GM12878 (cell line): ENCODE results near the gene C18orf63. TPM values are rescaled to one million over a fixed set of nuclear protein-coding genes. Genes with fewer than 3 reads are reported as not detected.
A peak's percentile ranks its signal among the peaks of the same experiment; 100 is the strongest.

Experiments used
- ASH2L ChIP-seq: fragments of 300-600, 200-600 bp; sonication (generic); IDR thresholded peaks from 2 replicates; pipeline ENCODE4 v1.6.1; 2017; ENCODE audit warnings: low read depth, mild to moderate bottlenecking, borderline replicate concordance
- CBX5 ChIP-seq: sonication (generic); IDR thresholded peaks from 2 replicates; pipeline ENCODE4 v1.6.1; 2016; ENCODE audit warnings: low read depth, moderate library complexity, mild to moderate bottlenecking, inconsistent platforms
- CHD2 ChIP-seq: IDR thresholded peaks from 2 replicates; pipeline ENCODE4 v1.6.1; 2011; ENCODE audit warnings: low read depth, low read length, improper control_type of control experiment, borderline replicate concordance
- EP300 ChIP-seq, 2 experiments: fragments of 150-350 bp in 1 of 2; IDR thresholded peaks; 2 replicates each; pipeline ENCODE4 v1.6.1; 2011 to 2012; ENCODE audit warnings: low read depth in 2 of 2, low read length in 2 of 2, borderline replicate concordance in 1 of 2, improper control_type of control experiment in 1 of 2, inconsistent platforms in 1 of 2; ENCODE audit not compliant: control insufficient read depth in 1 of 2
- ETV6 ChIP-seq, 2 experiments: fragments of 450-650 bp in 1 of 2; IDR thresholded peaks in 1 of 2; conservative IDR thresholded peaks in 1 of 2; 2 replicates each; pipeline ENCODE4 v1.6.1; 2014; ENCODE audit warnings: antibody characterized with exemption in 1 of 2, borderline replicate concordance in 1 of 2, low read depth in 1 of 2, mild to moderate bottlenecking in 1 of 2, moderate library complexity in 1 of 2
- FOXK2 ChIP-seq: fragments of 450-650 bp; IDR thresholded peaks from 2 replicates; pipeline ENCODE4 v1.6.1; 2017; ENCODE audit warnings: mild to moderate bottlenecking, moderate library complexity
- KLF5 ChIP-seq: fragments of 450-650 bp; IDR thresholded peaks from 2 replicates; pipeline ENCODE4 v1.6.1; 2014; ENCODE audit warnings: mild to moderate bottlenecking; ENCODE audit not compliant: partially characterized antibody
- MXI1 ChIP-seq: fragments of 150-350 bp; IDR thresholded peaks from 2 replicates; pipeline ENCODE4 v1.6.1; 2011; ENCODE audit warnings: low read depth, mild to moderate bottlenecking, inconsistent platforms, low read length, improper control_type of control experiment
- NBN ChIP-seq: fragments of 450-650 bp; IDR thresholded peaks from 2 replicates; pipeline ENCODE4 v1.6.1; 2016
- NFIC ChIP-seq: IDR thresholded peaks from 2 replicates; pipeline ENCODE4 v1.6.1; 2012; ENCODE audit warnings: low read depth, mild to moderate bottlenecking, inconsistent platforms, low read length, moderate library complexity
- POLR2AphosphoS5 ChIP-seq: IDR thresholded peaks from 2 replicates; pipeline ENCODE4 v1.6.1; 2011; ENCODE audit warnings: mild to moderate bottlenecking, low read length, inconsistent platforms
- RFX5 ChIP-seq: IDR thresholded peaks from 2 replicates; pipeline ENCODE4 v1.6.1; 2011; ENCODE audit warnings: low read depth, low read length, improper control_type of control experiment
- RUNX3 ChIP-seq: IDR thresholded peaks from 2 replicates; pipeline ENCODE4 v1.6.1; 2012; ENCODE audit warnings: low read length, inconsistent platforms
- SPI1 ChIP-seq: IDR thresholded peaks from 2 replicates; pipeline ENCODE4 v1.6.1; 2011; ENCODE audit warnings: low read depth, mild to moderate bottlenecking, low read length, moderate library complexity, borderline replicate concordance; ENCODE audit not compliant: insufficient read depth
- STAT1 ChIP-seq: fragments of 450-650 bp; conservative IDR thresholded peaks from 2 replicates; pipeline ENCODE4 v1.6.1; 2014; ENCODE audit warnings: antibody characterized with exemption, mild to moderate bottlenecking
- SUPT20H ChIP-seq: IDR thresholded peaks from 2 replicates; pipeline ENCODE4 v1.6.1; 2011; ENCODE audit warnings: low read depth, mild to moderate bottlenecking, low read length, moderate library complexity, borderline replicate concordance; ENCODE audit not compliant: control insufficient read depth
- YY1 ChIP-seq: IDR thresholded peaks from 2 replicates; pipeline ENCODE4 v1.6.1; 2011; ENCODE audit warnings: low read depth, mild to moderate bottlenecking, low read length
- polyA plus RNA-seq, 11 experiments: library from polyadenylated mRNA; depleted of rRNA in 4 of 11; unstranded in 6 of 11; stranded (reverse) in 5 of 11; fragments of >200 nt; fragmentation: Nextera tagmentation in 4 of 11; fragmentation: Illumina TruSeq in 1 of 11; extraction: Ambion mirVana in 4 of 11; extraction: Trizol in 1 of 11; gene quantifications; 1 replicate in 1 of 11; 2 replicates in 10 of 11; pipeline versions ENCODE4 v1.2.1 to v1.2.3, GENCODE V29; 2011 to 2016; ENCODE audit warnings: inconsistent platforms in 2 of 11, missing spikeins in 2 of 11, low read depth in 1 of 11
- total RNA-seq, 4 experiments: library from RNA; depleted of rRNA in 3 of 4; stranded (reverse); fragments of >200 nt in 3 of 4; fragmentation: Illumina TruSeq in 1 of 4; extraction: Trizol in 1 of 4; gene quantifications; 2 replicates each; pipeline versions ENCODE4 v1.2.1 to v1.2.3, GENCODE V29; 2013 to 2021
- TF ChIP-seq, protein P1 (sequence below): fragments of 450-650 bp; IDR thresholded peaks from 2 replicates; pipeline ENCODE4 v1.6.1; 2018; ENCODE audit warnings: borderline replicate concordance, mild to moderate bottlenecking; ENCODE audit not compliant: partially characterized antibody
- TF ChIP-seq, protein P2 (sequence below): fragments of 450-650 bp; IDR thresholded peaks from 2 replicates; pipeline ENCODE4 v1.6.1; 2017; ENCODE audit warnings: mild to moderate bottlenecking, moderate library complexity
- TF ChIP-seq, protein P3 (sequence below): IDR thresholded peaks from 2 replicates; pipeline ENCODE4 v1.6.1; 2012; ENCODE audit warnings: low read length, inconsistent platforms

C18orf63 gene
- total and polyA plus RNA-seq, 10 of the 15 experiments (the other 5 are each of a cell fraction or from before 2014, with no cell fraction given) = not detected

DNA sequence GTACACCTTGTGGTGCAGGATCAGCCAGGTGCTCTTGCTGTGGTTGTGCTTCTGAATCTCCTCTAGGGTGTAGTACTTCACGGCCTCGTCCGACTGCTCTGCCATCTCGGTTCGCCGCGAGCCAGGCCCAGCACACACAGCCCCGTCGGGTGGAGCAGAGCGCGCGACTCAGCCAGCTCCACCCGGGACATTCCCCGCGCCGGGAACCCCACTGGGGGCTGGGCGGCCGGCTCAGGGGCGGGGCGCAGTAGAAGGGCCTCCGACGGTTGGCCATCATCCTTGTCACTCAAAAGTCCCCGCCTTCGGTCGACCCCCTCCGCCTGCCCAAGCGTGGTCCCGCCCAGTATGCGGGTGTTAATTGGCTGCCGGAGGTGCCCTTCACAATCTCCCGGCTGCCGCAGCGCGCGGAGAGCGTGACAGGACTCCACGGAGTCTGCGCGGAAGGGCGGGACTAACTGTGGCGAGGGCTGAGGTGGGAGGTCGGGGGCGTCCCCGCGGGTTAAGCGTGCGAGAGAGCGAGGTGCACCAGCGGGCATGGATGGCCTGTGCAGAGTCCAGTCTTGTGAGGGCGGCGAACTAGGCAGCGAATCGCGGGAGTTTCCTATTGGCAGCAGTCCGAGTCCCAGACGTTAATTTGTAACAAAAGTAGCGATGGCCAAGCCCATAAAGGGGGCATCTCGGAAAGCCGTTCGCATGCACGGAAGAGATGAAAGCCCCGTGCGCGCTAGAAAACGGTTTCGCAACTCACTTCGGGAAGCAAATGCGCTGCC is 23.7 kb upstream of the C18orf63 start, which contains the start of gene CYB5A (continued):
- TF ChIP-seq CHD2 (peak; percentile 96), POLR2AphosphoS5 (peak; percentile 49; the same call in 1 of the 2 replicates), KLF5 (peak; percentile 83), CBX5 (no peak), ETV6 (conservative IDR thresholded peaks at IDR 0.05 in 1 of 2, IDR thresholded peaks at IDR 0.05 in 1 of 2; ENCODE audit: borderline replicate concordance in 1 of 2, low read depth in 1 of 2) (no peak), SPI1 (no peak), YY1 (peak; percentile 19; the same call in 1 of the 2 replicates), FOXK2 (no peak), SUPT20H (no peak), ASH2L (no peak), EP300 (IDR thresholded peaks at IDR 0.05; ENCODE audit: borderline replicate concordance in 1 of 2, control insufficient read depth in 1 of 2, low read depth in 2 of 2, low read length in 2 of 2) (no peak), RFX5 (0 out of 2 replicates have a peak, but pooled peaks have one; percentile 38), NFIC (no peak), NBN (0 out of 2 replicates have a peak, but pooled peaks have one; percentile 23), STAT1 (no peak), RUNX3 (peak; percentile 42; the same call in 1 of the 2 replicates), MXI1 (0 out of 2 replicates have a peak, but pooled peaks have one; percentile 28)
- TF ChIP-seq, protein P1, sequence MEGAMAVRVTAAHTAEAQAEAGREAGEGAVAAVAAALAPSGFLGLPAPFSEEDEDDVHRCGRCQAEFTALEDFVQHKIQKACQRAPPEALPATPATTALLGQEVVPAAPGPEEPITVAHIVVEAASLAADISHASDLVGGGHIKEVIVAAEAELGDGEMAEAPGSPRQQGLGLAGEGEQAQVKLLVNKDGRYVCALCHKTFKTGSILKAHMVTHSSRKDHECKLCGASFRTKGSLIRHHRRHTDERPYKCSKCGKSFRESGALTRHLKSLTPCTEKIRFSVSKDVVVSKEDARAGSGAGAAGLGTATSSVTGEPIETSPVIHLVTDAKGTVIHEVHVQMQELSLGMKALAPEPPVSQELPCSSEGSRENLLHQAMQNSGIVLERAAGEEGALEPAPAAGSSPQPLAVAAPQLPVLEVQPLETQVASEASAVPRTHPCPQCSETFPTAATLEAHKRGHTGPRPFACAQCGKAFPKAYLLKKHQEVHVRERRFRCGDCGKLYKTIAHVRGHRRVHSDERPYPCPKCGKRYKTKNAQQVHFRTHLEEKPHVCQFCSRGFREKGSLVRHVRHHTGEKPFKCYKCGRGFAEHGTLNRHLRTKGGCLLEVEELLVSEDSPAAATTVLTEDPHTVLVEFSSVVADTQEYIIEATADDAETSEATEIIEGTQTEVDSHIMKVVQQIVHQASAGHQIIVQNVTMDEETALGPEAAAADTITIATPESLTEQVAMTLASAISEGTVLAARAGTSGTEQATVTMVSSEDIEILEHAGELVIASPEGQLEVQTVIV = peak; percentile 61
- TF ChIP-seq, protein P2, sequence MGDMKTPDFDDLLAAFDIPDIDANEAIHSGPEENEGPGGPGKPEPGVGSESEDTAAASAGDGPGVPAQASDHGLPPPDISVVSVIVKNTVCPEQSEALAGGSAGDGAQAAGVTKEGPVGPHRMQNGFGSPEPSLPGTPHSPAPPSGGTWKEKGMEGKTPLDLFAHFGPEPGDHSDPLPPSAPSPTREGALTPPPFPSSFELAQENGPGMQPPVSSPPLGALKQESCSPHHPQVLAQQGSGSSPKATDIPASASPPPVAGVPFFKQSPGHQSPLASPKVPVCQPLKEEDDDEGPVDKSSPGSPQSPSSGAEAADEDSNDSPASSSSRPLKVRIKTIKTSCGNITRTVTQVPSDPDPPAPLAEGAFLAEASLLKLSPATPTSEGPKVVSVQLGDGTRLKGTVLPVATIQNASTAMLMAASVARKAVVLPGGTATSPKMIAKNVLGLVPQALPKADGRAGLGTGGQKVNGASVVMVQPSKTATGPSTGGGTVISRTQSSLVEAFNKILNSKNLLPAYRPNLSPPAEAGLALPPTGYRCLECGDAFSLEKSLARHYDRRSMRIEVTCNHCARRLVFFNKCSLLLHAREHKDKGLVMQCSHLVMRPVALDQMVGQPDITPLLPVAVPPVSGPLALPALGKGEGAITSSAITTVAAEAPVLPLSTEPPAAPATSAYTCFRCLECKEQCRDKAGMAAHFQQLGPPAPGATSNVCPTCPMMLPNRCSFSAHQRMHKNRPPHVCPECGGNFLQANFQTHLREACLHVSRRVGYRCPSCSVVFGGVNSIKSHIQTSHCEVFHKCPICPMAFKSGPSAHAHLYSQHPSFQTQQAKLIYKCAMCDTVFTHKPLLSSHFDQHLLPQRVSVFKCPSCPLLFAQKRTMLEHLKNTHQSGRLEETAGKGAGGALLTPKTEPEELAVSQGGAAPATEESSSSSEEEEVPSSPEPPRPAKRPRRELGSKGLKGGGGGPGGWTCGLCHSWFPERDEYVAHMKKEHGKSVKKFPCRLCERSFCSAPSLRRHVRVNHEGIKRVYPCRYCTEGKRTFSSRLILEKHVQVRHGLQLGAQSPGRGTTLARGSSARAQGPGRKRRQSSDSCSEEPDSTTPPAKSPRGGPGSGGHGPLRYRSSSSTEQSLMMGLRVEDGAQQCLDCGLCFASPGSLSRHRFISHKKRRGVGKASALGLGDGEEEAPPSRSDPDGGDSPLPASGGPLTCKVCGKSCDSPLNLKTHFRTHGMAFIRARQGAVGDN = peak; percentile 52; the same call in 1 of the 2 replicates
- TF ChIP-seq, protein P3, sequence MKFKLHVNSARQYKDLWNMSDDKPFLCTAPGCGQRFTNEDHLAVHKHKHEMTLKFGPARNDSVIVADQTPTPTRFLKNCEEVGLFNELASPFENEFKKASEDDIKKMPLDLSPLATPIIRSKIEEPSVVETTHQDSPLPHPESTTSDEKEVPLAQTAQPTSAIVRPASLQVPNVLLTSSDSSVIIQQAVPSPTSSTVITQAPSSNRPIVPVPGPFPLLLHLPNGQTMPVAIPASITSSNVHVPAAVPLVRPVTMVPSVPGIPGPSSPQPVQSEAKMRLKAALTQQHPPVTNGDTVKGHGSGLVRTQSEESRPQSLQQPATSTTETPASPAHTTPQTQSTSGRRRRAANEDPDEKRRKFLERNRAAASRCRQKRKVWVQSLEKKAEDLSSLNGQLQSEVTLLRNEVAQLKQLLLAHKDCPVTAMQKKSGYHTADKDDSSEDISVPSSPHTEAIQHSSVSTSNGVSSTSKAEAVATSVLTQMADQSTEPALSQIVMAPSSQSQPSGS = no peak
